ENCODE results near the gene NEFH. TPM values are rescaled to one million over a fixed set of nuclear protein-coding genes. Genes with fewer than 3 reads are reported as not detected.
A peak's percentile ranks its signal among the peaks of the same experiment; 100 is the strongest.
"Not testable (repeated sequence)": the region's sequence is repeated elsewhere in the genome, so short reads cannot be mapped to it uniquely, and the experiment has no call there.

NEFH gene
- total RNA-seq, 2 donors from 2014 or later: 0.33 to 0.52 TPM

DNA sequence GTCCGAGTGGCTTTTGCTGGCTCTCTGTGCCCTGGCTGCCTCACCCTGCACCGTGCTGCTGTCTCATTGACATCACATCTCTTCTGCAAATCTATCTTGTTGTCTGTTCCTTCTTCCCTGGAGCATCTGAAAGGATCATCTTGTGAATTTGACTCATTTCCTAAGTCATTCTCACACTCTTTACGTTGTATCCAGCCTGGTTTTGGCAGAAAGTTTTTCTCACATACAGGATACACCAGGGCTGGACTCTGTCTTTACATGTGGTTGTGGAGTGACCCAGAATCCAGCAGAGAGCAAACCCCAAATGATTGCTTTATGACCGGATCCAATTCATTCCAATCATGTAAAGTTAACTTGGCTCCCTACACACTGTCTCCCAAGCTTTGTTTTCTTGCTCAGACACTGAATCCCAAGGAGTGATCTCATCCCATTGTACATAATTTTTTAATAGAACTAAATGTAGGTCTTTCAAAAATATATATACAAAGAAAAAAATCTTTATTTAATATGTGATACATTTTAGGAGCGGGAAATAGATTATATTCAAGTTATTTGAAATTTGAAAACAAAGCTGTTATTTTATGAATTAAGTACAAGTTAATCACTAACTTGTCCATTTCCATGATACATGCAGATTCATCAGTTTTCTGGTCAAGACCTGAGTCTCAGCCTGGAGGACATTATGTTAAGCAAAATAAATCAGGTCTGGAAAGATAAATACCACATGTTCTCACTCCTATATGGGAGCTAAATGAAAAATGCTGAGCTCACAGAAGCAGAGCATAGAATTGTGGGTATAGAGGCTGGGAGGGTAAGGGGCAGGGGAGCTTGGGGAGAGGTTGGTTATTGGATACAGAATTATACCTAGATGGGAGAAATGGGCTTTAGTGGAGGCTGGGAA, 44.5 kb upstream of the NEFH start:
- no peaks in the 10 kb centered on the region for H3K9me3 ChIP-seq
- H3K36me3 ChIP-seq (replicated peaks in 1 of 2; ENCODE audit: insufficient read depth in 1 of 2, low read depth in 2 of 2): no peaks in the 10 kb centered on the region
- 64 to 69% methylated on average over 5 of the region's 5 CpGs for WGBS, 2 donors
- intact Hi-C loops (cut with DNase I): no loop called here
- H3K27me3 ChIP-seq: no peaks in the 10 kb centered on the region
- no peaks in the 10 kb centered on the region for H3K4me1 ChIP-seq
- TF ChIP-seq CTCF (IDR thresholded peaks at IDR 0.05) (no peak), POLR2A (IDR thresholded peaks at IDR 0.05) (no peak)
- DNase-seq (no peak), ATAC-seq (no peak)
- H3K4me3 ChIP-seq: no peak overlapping the region
- no peak overlapping the region for H3K27ac ChIP-seq

DNA sequence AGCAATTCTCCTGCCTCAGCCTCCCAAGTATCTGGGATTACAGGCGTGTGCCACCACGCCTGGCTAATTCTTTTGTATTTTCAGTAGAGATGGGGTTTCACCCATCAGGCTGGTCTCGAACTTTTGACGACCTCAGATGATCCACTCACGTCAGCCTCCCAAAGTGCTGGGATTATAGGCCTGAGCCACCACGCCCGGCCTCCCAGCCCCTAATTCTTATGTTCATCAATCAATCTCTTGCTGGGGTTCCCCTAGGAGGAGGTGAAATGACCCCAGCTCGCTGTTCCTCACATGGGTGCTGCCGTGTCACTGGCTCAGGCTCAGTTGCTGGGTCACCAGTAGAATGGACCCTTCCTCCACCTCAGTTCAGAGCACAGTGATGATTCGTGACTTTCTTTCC, 41.7 kb upstream of the NEFH start, which contains the start of gene RFPL1:
Gene RFPL1, plus strand, starts transcription at position 301 of the 400 bp plus-strand sequence.
- 90 to 93% methylated on average over 7 to 10 of the region's 10 CpGs for WGBS, 2 donors
- H3K27me3 ChIP-seq; H3K4me1 ChIP-seq; intact Hi-C loops (cut with DNase I); H3K4me3 ChIP-seq; H3K36me3 ChIP-seq (replicated peaks in 1 of 2; ENCODE audit: insufficient read depth in 1 of 2, low read depth in 2 of 2); H3K27ac ChIP-seq; H3K9me3 ChIP-seq; ATAC-seq; DNase-seq: not testable (repeated sequence)

DNA sequence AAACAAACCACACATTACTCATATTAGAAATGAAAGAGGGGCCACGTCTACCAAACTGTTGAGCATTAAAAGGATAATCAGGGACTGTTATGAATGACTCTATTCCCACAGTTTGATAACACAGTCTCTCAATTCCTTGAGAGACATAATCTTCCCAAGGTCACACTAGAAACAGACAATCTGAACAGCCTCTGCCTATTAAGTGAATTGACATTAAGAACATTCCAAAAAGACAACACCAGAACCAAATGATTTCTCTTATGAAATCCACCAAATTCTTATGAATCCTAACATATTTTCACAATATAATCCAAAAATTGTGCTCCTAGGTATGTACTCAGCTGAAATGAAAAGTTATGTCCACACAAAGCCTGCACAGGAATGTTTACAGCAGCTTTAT, 37.0 kb upstream of the NEFH start:
- Histone ChIP-seq H3K27ac (no peak overlapping the region), H3K4me3 (no peak overlapping the region), H3K36me3 (replicated peaks in 1 of 2; ENCODE audit: insufficient read depth in 1 of 2, low read depth in 2 of 2) (no peaks in the 10 kb centered on the region), H3K4me1 (peaks cover 4% of the 10 kb centered on the region), H3K27me3 (no peaks in the 10 kb centered on the region), H3K9me3 (no peaks in the 10 kb centered on the region)
- WGBS, 2 donors: 0 to 22% methylated on average over 1 of the region's 1 CpG
- DNase-seq (no peak), ATAC-seq (no peak)
- intact Hi-C loops (cut with DNase I): no loop called here
- TF ChIP-seq POLR2A (IDR thresholded peaks at IDR 0.05) (no peak), CTCF (IDR thresholded peaks at IDR 0.05) (no peak)

- ATAC-seq: peak; percentile 9
Observed at GRCh38 chr22:29443452-29443851, 36.6 kb upstream of the NEFH start.

More at GRCh38 chr22:29443452-29443851, 36.6 kb upstream of the NEFH start:
- no peak for TF ChIP-seq POLR2A (IDR thresholded peaks at IDR 0.05)
- TF ChIP-seq CTCF (IDR thresholded peaks at IDR 0.05): no peak
- H3K9me3 ChIP-seq: no peaks in the 10 kb centered on the region
- no peaks in the 10 kb centered on the region for H3K36me3 ChIP-seq (replicated peaks in 1 of 2; ENCODE audit: insufficient read depth in 1 of 2, low read depth in 2 of 2)
- peaks cover 4% of the 10 kb centered on the region for H3K4me1 ChIP-seq
- H3K27me3 ChIP-seq: no peaks in the 10 kb centered on the region
- intact Hi-C loops (cut with DNase I): no loop called here
- no peak overlapping the region for H3K4me3 ChIP-seq
- no peak for DNase-seq
- no peak overlapping the region for H3K27ac ChIP-seq
- 62 to 71% methylated on average over 6 of the region's 6 CpGs for WGBS, 2 donors

Measured in body of pancreas (tissue), 4 donors.